Activated T-cell treated with anti-CD3 and anti-CD28 coated beads for 1 hour (primary cell): ENCODE measurements around the gene ELP1.
"Not testable (repeated sequence)": the region's sequence is repeated elsewhere in the genome, so short reads cannot be mapped to it uniquely, and the experiment has no call there.

Source experiments
- DNase-seq: peaks from one replicate; pipeline ENCODE4 v3.0.0-alpha.2; 2020; ENCODE audit warnings: low read depth

The ELP1 gene

DNA sequence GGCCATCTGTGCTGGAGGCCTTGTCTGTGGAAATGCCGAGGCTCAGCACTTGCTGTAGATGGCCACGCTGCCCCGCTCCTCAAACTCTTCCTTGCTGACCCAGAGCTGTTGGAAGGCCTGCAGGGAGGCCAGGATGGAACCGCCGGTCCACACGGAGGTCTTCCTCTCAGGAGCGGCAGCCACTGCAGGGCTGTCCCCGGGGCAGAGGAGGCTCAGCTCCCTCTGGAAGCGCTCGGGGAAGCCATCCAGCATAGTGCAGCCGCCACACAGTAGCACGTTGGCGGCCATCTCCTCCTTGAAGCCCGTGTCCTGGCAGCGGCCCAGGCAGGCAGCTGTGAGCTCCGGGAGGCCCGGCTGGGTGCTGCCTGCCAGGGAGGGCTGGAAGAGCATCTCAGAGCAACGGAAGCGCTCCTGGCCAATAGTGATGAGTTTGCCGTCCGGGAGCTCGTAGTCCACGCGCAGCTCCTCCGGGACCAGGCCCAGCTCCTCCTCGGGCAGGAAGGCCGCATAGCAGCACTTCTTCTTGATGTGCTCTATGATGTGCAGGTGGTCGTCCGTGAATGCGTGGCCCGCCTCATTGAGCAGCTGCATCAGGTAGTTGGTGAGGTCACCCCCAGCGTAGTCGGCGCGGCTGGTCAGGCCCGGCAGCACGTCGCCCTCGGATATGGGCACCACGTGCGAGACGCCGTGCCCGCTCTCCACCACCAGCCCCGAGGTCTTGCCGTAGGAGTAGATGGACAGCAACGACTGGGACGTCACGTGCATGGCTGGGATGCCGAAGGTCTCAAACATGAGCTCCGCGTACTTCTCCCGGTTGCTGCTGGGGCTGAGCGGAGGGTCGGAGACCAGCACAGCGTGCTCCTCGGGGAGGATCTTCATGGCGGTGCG is 79.0 kb downstream of the ELP1 start:
- DNase-seq: no peak

- no peak for DNase-seq
Measured at GRCh38 chr9:108854094-108854493, 79.8 kb downstream of the ELP1 start.

- DNase-seq: no peak
Measured at GRCh38 chr9:108852079-108852478, 81.8 kb downstream of the ELP1 start.

- DNase-seq: no peak
Measured at GRCh38 chr9:108851138-108851537, 82.8 kb downstream of the ELP1 start.

DNA sequence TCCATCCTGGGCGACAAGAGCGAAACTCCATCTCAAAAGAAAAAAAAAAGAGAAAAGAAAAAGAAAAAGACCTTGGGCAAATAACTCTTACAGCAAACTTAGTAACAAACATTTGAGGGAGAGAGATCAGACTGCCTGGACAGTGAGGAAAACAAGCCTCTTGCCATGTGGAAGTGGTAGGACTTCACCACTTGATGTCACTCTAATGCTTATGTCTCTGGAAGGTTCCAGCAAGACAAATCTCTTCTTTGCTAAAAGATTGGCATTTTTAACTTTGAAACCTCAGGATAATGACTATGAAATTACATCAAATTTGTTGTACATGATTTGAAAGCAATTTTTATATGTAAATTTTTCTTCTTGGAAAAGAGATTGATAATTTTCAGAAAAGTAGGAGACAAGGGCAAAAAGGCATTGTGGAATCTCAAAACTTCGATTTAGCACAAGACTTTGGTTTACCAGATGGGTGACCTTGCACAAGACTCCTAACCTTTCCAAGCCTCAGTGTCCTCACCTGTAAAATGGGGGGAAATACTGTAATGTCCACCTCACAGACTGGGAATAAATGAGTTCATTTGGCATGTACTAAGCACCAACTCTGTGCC is 83.5 kb downstream of the ELP1 start:
- DNase-seq: no peak

DNA sequence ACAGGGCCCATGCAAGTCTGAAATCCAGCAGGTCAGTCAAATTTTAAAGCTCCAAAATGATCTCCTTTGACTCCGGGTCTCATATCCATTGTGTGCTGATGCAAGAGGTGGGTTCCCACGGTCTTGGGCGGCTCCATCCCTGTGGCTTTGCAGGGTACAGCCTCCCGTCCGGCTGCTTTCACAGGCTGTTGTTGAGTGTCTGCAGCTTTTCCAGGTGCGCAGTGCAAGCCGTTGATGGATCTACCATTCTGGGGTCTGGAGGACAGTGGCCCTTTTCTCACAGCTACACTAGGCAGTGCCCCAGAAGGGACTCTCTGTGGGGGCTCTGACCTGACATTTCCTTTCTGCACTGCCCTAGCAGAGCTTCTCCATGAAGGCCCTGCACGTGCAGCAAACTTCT is 85.6 kb downstream of the ELP1 start:
- DNase-seq: not testable (repeated sequence)

DNA sequence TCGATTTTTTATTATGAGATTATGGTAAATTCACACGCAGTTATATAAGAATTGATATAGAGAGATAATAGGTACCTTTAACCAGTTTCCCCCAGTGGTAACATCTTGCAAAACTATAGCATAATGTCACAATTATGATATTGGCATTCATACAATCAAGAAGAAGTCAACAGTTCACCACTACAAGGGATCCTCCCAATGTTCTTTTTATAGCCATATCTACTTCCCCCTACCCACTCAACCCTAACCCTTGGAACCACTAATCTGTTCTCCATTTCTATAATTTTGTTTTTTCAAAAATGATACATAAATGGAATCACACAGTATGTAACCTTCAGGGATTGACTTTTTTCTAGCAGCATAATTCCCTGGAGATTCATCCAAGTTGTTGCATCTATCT is 88.0 kb downstream of the ELP1 start:
- DNase-seq: no peak

DNA sequence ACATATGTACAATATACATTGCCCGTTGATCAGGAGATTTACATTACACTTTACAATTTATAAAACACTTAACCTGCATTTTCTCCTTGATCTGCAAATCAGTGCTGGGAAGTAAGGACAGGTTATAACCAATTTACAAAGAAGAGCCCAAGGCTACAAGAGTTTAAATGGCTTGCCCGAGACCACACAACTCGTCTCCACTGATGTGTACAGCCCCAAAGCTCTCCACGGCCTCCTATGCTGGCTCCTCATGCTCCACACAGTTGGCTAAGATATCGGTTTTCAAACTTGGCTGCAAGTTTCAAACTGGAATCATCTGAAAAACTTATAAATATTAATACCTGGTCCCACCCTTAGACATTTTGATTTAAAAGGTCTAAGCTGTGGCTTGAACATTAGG is 88.4 kb downstream of the ELP1 start:
- DNase-seq: no peak

DNA sequence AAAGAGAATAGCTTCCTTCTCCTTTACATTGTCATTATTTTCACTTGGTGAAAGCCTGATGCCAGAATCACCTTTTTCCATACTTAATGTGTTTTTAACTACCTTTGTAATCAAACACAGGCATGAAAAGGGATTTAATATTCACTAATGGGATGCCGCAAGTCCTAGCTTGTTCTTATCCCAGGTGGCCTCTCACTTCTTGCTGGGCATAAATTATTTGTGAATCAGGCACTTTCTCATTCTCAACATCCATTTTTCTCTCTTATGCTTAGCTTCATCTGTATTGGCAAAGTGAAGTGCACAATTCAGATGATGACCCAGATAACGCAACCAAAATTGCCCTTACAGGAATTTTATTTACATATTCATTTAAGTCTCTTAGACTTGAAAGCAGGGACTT is 89.1 kb downstream of the ELP1 start:
- no peak for DNase-seq

DNA sequence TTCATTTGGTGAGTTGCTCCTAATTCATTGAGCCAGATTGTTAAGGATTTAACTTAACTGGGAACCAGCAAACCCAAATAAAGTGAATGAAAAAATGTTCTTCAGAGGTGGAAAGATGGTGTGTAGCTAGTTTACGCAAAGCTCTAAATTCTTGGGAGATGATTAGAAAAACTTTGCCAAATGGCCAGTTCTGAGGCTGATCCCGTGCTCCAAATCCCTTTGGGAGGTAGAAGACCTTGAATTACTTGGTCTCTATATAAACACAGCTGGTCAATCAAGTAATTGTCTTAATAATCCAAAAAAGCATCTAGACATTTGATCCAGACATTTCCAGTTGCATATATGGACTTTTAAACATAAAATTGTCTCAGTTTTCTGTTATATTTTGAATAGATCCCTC is 89.5 kb downstream of the ELP1 start:
- DNase-seq: no peak

GRCh38 chr9:108842610-108843295 is 91.2 kb downstream of the ELP1 start:
- DNase-seq: no peak

- DNase-seq: not testable (repeated sequence)
Measured at GRCh38 chr9:108839561-108839960, 94.4 kb downstream of the ELP1 start.

DNA sequence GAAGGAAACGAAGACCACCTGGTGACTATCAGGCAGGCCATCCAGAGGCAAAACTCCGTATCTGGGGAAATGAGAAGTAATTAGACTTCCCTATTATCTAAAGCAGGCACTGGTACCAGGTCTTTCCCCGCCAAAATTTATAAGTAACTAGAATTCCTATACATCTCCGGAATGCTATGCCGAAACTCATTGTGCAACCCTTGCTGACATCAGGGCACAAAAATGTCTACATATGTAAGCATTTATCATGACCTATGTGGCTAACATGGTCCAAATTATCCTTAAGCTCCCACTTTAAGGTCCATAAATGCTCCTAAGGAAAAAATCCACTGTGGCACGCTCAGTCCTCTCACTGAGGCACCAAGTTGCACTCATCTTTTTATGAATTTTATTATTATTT is 95.9 kb downstream of the ELP1 start:
- DNase-seq: no peak

- no peak for DNase-seq
Measured at GRCh38 chr9:108837530-108837929, 96.4 kb downstream of the ELP1 start.

- no peak for DNase-seq
Measured at GRCh38 chr9:108836781-108837180, 97.1 kb downstream of the ELP1 start.

DNA sequence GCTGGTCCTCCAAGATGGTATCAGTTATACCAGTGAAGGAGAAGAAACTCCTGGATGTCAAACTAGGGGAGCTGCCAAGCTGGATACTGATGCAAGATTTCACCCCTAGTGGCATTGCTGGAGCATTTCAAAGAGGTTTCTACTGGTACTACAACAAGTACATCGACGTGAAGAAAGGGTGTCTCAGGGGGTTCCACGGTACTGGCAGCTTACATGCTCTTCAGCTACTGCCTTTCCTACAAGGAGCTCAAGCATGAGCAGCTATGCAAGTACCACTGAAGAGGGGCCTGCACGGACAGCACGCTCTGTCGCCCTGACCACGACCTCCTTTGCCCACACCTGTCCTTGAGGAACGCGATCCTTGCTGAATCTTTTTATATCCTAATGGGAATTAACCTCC is 97.6 kb downstream of the ELP1 start:
- no peak for DNase-seq

DNA sequence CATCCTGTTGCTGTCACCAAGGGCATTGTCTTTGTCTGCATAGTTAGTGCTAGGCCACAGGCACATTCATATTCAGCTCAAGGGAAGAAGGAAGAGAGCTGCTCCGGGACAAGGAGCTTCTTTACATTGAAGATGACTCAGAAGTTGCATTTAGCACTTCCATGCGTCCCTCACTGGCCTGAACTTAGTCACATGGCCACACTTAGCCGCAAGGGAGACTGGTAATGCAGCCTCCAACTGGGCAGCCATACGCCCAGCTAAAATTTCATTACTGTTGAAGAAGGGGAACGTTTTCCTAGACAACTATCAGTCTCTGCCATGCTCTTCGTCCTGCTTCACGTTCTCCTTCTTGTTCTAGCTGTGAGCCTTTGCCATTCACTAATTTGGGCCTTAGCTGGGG is 98.1 kb downstream of the ELP1 start:
- DNase-seq: no peak

DNA sequence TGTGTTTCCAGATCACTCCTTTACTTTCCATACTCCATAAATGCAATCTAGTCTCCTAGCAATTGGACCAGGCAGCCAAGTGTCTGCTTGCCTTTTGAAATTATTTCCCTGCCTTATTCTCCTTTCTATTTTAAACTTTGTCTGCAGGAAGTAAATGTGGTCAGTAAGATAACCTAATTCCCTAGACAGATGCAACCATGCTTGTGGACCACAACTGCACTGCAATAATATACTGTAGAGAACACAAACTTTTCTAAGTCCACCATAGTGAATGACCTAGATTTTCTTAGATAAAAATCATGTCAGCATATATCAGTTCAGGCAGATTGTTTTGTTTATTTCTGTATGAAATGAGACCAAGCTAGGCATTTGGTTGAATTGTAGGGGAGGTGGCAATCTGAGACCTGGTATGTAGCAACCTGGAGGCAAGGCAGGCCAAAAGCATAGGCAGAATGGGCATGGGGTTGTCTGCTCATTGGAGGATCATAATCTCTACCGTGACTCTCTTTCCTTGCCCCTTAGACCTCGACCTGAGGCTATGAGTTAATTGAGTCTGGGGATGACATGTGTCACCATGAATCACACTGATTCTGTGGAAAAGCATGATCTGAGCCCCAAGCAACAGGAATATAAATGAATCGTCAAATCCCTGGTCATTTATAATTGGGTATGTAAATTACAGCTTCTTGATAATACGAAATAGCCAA is 98.8 kb downstream of the ELP1 start:
- DNase-seq: no peak

GRCh38 chr9:108832179-108832500 is 101.8 kb downstream of the ELP1 start:
- no peak for DNase-seq

- no peak for DNase-seq
Measured at GRCh38 chr9:108831496-108832178, 102.3 kb downstream of the ELP1 start.

DNA sequence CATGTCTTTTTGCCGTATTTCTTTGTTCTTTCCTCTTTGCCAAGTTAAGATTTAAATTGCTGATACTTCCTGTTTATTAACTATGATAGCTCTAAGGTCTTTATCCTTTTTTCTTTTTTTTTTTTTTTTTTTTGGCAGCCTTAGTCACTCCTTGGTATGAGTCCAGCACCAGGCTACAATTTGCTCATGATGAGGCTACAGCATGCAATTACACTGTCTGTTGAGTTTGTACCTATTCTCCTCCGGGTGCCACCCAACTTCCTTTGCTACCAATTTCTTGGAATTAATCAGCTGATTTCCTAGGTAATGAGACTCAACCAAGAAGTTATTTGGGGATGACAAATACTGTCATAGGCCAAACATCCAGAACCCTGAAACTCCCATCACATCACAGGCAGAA is 103.7 kb downstream of the ELP1 start:
- no peak for DNase-seq

DNA sequence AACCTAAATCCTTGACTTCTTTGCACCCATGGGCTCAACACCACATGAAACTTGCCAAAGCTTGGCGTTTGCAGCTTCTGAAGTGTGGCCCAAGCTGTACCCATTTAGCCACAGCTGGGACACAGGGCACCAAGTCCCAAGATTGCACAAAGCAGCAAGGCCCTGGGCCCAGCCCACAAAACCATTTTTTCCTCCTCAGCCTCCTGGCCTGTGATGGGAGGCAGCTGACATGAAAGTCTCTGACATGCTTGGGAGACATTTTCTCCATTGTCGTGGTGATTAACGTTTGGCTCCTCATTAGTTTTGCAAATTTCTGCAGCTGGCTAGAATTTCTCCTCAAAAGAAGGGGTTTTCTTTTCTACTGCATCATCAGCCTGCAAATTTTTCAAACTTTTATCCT is 110.1 kb downstream of the ELP1 start:
- no peak for DNase-seq
